ENCODE data around the gene GPR171.
"Not testable (repeated sequence)": the region's sequence is repeated elsewhere in the genome, so short reads cannot be mapped to it uniquely, and the experiment has no call there.

GPR171 gene

GRCh38 chr3:151203051-151203420 is at the start of gene GPR171:
TSS of gene GPR171 (minus strand) at chr3:151203216. CDS start at chr3:151199386, 3,830 bp downstream.
- H3K27ac ChIP-seq, result no peak within 1 kb of the TSS
- no peak for TF ChIP-seq CTCF (conservative IDR thresholded peaks at IDR 0.05)
- TF ChIP-seq ZFX (IDR thresholded peaks at IDR 0.05), result no peak

GRCh38 chr3:151248772-151249337 is 45.8 kb upstream of the GPR171 start:
- TF ChIP-seq ZFX (IDR thresholded peaks at IDR 0.05), result no peak
- TF ChIP-seq CTCF (conservative IDR thresholded peaks at IDR 0.05), result no peak
- H3K27ac ChIP-seq, result no peak overlapping the region

GRCh38 chr3:151242006-151242405 is 39.0 kb upstream of the GPR171 start:
- not testable (repeated sequence) for H3K27ac ChIP-seq

- H3K27ac ChIP-seq, result no peak overlapping the region
- no peak for TF ChIP-seq CTCF (conservative IDR thresholded peaks at IDR 0.05)
- no peak for TF ChIP-seq ZFX (IDR thresholded peaks at IDR 0.05)
Observed at GRCh38 chr3:151236736-151237135, 33.7 kb upstream of the GPR171 start.

GRCh38 chr3:151236316-151236715 is 33.3 kb upstream of the GPR171 start:
- no peak overlapping the region for H3K27ac ChIP-seq
- no peak for TF ChIP-seq CTCF (conservative IDR thresholded peaks at IDR 0.05)
- TF ChIP-seq ZFX (IDR thresholded peaks at IDR 0.05), result no peak

GRCh38 chr3:151234825-151235224 is 31.8 kb upstream of the GPR171 start:
- TF ChIP-seq CTCF (conservative IDR thresholded peaks at IDR 0.05), result no peak
- no peak for TF ChIP-seq ZFX (IDR thresholded peaks at IDR 0.05)
- no peak overlapping the region for H3K27ac ChIP-seq

GRCh38 chr3:151232991-151233390 is 30.0 kb upstream of the GPR171 start:
- TF ChIP-seq ZFX (IDR thresholded peaks at IDR 0.05), result no peak
- no peak for TF ChIP-seq CTCF (conservative IDR thresholded peaks at IDR 0.05)
- no peak overlapping the region for H3K27ac ChIP-seq

- H3K27ac ChIP-seq, result not testable (repeated sequence)
Observed at GRCh38 chr3:151232403-151232802, 29.4 kb upstream of the GPR171 start.
